ENCODE data around the gene LRRC45.

GRCh38 chr17:82018989-82019689 is 4.0 kb upstream of the LRRC45 start:
- TF ChIP-seq CTCF (IDR thresholded peaks at IDR 0.05) (no peak), POLR2A (IDR thresholded peaks at IDR 0.05) (no peak)
